Prostate gland (tissue), 2 donors: ENCODE results near the gene GCNA. TPM values are rescaled to one million over a fixed set of nuclear protein-coding genes. Genes with fewer than 3 reads are reported as not detected.

ENCODE experiments used
- DNase-seq: peaks from one replicate; pipeline ENCODE4 v3.0.0-alpha.2; 2019; ENCODE audit warnings: low spot score
- H3K27ac ChIP-seq, 2 donors: fragments of 200-600 bp; sonication (generic); 2 replicates each; pipeline ENCODE4 v1.5.1; 2017 to 2019
- H3K27me3 ChIP-seq: fragments of 200-600 bp; sonication (generic); replicated peaks from 2 replicates; pipeline ENCODE4 v1.5.1; 2019; ENCODE audit not compliant: insufficient read depth
- H3K36me3 ChIP-seq, 2 donors: fragments of 200-600 bp; sonication (generic); 1 replicate in 1 of 2; 2 replicates in 1 of 2; pipeline versions ENCODE4 v1.5.1 to v1.8.1; 2017 to 2019
- H3K4me1 ChIP-seq: fragments of 200-600 bp; sonication (generic); replicated peaks from 2 replicates; pipeline ENCODE4 v1.5.1; 2019
- H3K4me3 ChIP-seq, 2 donors: fragments of 200-600 bp; sonication (generic); 2 replicates each; pipeline ENCODE4 v1.5.1; 2017 to 2019
- H3K9me3 ChIP-seq: fragments of 200-600 bp; sonication (generic); 2 replicates; pipeline ENCODE4 v1.5.1; 2017
- CTCF ChIP-seq, 4 experiments: fragments of 200-600 bp in 2 of 4; fragments of 450-650 bp in 2 of 4; sonication (generic) in 2 of 4; IDR thresholded peaks; 1 replicate in 3 of 4; 2 replicates in 1 of 4; pipeline ENCODE4 v1.5.1; 2016 to 2019; ENCODE audit warnings: antibody characterized with exemption in 4 of 4, mild to moderate bottlenecking in 2 of 4, moderate library complexity in 2 of 4
- POLR2A ChIP-seq: fragments of 450-650 bp; IDR thresholded peaks from one replicate; pipeline ENCODE4 v1.6.1; 2016; ENCODE audit warnings: antibody characterized with exemption, mild to moderate bottlenecking
- POLR2AphosphoS5 ChIP-seq: sonication (generic); formaldehyde crosslinking; IDR thresholded peaks from one replicate; pipeline ENCODE4 v1.6.1; 2017; ENCODE audit warnings: antibody characterized with exemption
- WGBS: methylation state at CpG from one replicate; pipeline ENCODE4 v1.1.5; 2018; 5-methylcytosine and 5-hydroxymethylcytosine counted together
- intact Hi-C: fragments of 100-400 bp; cut with DNase I; formaldehyde crosslinking; loops from one replicate; pipeline ENCODE4 v1.14.2; 2022
- total RNA-seq, 2 donors: library from RNA; depleted of rRNA; stranded (reverse); fragments of >200 nt; gene quantifications; one replicate each; pipeline ENCODE4 v1.1.0, GENCODE V29; 2016

The GCNA gene
- 10 to 100 TPM in 1 of 2 donors, 1 to 10 TPM in 1; 1.4 to 18.0 TPM for total RNA-seq

- intact Hi-C loops, result no loop called here
- H3K9me3 ChIP-seq, result no peaks in the 10 kb centered on the region
- H3K4me1 ChIP-seq, result no peaks in the 10 kb centered on the region
- H3K27me3 ChIP-seq, result no peaks in the 10 kb centered on the region
- no peak within 1 kb of the TSS for H3K4me3 ChIP-seq
- TF ChIP-seq POLR2A (no peak), POLR2AphosphoS5 (no peak), CTCF (IDR thresholded peaks at IDR 0.05) (no peak)
- 97% methylated on average over 37 of the region's 48 CpGs for WGBS
- DNase-seq, result no peak
- H3K36me3 ChIP-seq, result no peaks in the 10 kb centered on the region
- no peak within 1 kb of the TSS for H3K27ac ChIP-seq
Measured at GRCh38 chrX:71578253-71579135, at the start of gene GCNA. GCNA (plus strand) TSS chrX:71578437; CDS start chrX:71580822, 2,385 bp downstream.

- no peaks in the 10 kb centered on the region for H3K9me3 ChIP-seq
- no peak for DNase-seq
- WGBS, result 3% methylated on average over 25 of the region's 25 CpGs
- H3K36me3 ChIP-seq, result no peaks in the 10 kb centered on the region
- H3K27ac ChIP-seq, result peak overlapping the region; percentile 83 to 87
- H3K4me1 ChIP-seq, result no peaks in the 10 kb centered on the region
- intact Hi-C loops, result no loop called here
- no peak for TF ChIP-seq POLR2A
- TF ChIP-seq POLR2AphosphoS5, result no peak
- TF ChIP-seq CTCF (IDR thresholded peaks at IDR 0.05), result no peak
- H3K4me3 ChIP-seq, result peak overlapping the region; percentile 53 to 57
- no peaks in the 10 kb centered on the region for H3K27me3 ChIP-seq
Measured at GRCh38 chrX:71532078-71532752, 46.0 kb upstream of the GCNA start.

GRCh38 chrX:71532753-71533425, 45.3 kb upstream of the GCNA start, which contains the start of gene OGT:
OGT (plus strand) TSS chrX:71533104; CDS start chrX:71533300, 196 bp downstream.
- Histone ChIP-seq H3K9me3 (no peaks in the 10 kb centered on the region), H3K36me3 (no peaks in the 10 kb centered on the region), H3K27ac (peak within 1 kb of the TSS; percentile 83 to 87), H3K27me3 (no peaks in the 10 kb centered on the region), H3K4me3 (peak within 1 kb of the TSS; percentile 53 to 57), H3K4me1 (no peaks in the 10 kb centered on the region)
- 0% methylated on average over 24 of the region's 47 CpGs for WGBS
- peak; percentile 92 for DNase-seq
- intact Hi-C loops, result no loop called here
- TF ChIP-seq POLR2AphosphoS5, result peak; percentile 88
- TF ChIP-seq CTCF (IDR thresholded peaks at IDR 0.05), result no peak
- peak; percentile 63 for TF ChIP-seq POLR2A

GRCh38 chrX:71533516-71533850, 44.8 kb upstream of the GCNA start:
- intact Hi-C loops, result no loop called here
- Histone ChIP-seq H3K27ac (peak overlapping the region; percentile 83 to 87), H3K27me3 (no peaks in the 10 kb centered on the region), H3K36me3 (no peaks in the 10 kb centered on the region), H3K4me1 (no peaks in the 10 kb centered on the region), H3K4me3 (peak overlapping the region; percentile 53 to 57), H3K9me3 (no peaks in the 10 kb centered on the region)
- 2% methylated on average over 12 of the region's 12 CpGs for WGBS
- TF ChIP-seq POLR2AphosphoS5 (no peak), CTCF (IDR thresholded peaks at IDR 0.05) (no peak)
- no peak for DNase-seq
